ENCODE measurements around the gene JAKMIP2. TPM values are rescaled to one million over a fixed set of nuclear protein-coding genes. Genes with fewer than 3 reads are reported as not detected.
A peak's percentile ranks its signal among the peaks of the same experiment; 100 is the strongest.
"Not testable (repeated sequence)": the region's sequence is repeated elsewhere in the genome, so short reads cannot be mapped to it uniquely, and the experiment has no call there.

JAKMIP2 gene
- polyA plus RNA-seq, 1 donor from 2014 or later = 46.3 TPM

DNA sequence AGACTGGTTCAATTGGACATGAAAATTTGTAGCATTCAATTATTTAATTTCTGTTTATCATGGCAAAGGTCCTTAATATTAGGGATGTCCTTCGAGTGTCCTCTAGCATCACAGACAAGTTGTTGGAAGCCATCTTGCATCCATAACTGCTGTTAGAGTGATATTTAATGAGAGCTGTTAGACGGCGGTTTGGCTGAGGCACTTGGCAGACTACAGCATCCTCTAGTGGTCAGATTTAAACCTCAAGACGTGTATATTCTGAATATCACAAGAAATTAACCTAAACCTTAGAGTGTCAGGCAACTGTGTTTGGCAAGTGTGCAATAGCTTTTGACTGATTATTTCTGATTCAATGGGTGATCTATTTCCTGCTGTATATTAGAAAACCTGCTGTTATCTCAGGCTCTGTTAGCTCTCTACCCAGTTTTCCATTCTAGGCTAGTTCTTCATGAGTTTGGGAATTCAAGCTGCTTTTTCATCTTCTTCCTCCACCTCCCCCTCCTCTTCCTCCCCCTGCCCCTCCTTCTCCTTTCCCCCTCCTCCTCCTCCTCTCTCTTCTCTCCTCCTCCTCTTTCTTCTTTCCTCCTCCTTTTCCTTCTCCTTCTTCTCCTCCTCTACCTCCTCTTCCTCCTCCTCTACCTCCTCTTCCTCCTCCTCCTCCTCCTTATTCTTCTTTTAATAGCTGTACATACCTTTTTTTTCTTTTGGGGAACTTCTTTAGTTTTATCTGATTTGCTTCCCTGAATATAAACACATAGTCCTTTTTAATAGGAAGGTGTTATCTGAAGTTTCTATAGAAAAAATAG, 40.4 kb upstream of the JAKMIP2 start:
- Histone ChIP-seq H3F3A (ENCODE audit: insufficient read depth, low read length, poor library complexity, severe bottlenecking) (no peaks in the 10 kb centered on the region), H2AFZ (ENCODE audit: low read depth, low read length) (no peak overlapping the region), H3K36me3 (ENCODE audit: insufficient read depth, low read length) (no peaks in the 10 kb centered on the region), H3K4me3 (ENCODE audit: low read length) (no peak overlapping the region), H3K9me3 (ENCODE audit: low read length) (no peaks in the 10 kb centered on the region), H3K27ac (ENCODE audit: low read length) (no peak overlapping the region), H3K27me3 (ENCODE audit: insufficient read depth, low read depth, low read length) (no peaks in the 10 kb centered on the region), H3K9me2 (ENCODE audit: insufficient read depth, low read length) (no peaks in the 10 kb centered on the region), H3K79me2 (replicated peaks; ENCODE audit: insufficient read depth, low read length) (no peaks in the 10 kb centered on the region), H3K4me2 (ENCODE audit: low read length) (no peak overlapping the region), H4K20me1 (ENCODE audit: insufficient read depth) (no peaks in the 10 kb centered on the region), H3K9ac (ENCODE audit: low read length) (no peak overlapping the region)
- TF ChIP-seq TAF1 (IDR thresholded peaks at IDR 0.05; ENCODE audit: low read depth) (no peak), EZH2 (IDR thresholded peaks at IDR 0.05; ENCODE audit: borderline replicate concordance, insufficient read depth, low read length, poor library complexity, severe bottlenecking) (no peak), EP300 (conservative IDR thresholded peaks at IDR 0.05; ENCODE audit: poor library complexity, severe bottlenecking) (peak; percentile 28), MXI1 (conservative IDR thresholded peaks at IDR 0.05; ENCODE audit: poor library complexity, severe bottlenecking) (peak; percentile 27), SMC3 (conservative IDR thresholded peaks at IDR 0.05; ENCODE audit: poor library complexity) (peak; percentile 99), RAD21 (conservative IDR thresholded peaks at IDR 0.05) (peak; percentile 100), POLR2AphosphoS5 (IDR thresholded peaks at IDR 0.05) (no peak)
- TF ChIP-seq, protein P1, sequence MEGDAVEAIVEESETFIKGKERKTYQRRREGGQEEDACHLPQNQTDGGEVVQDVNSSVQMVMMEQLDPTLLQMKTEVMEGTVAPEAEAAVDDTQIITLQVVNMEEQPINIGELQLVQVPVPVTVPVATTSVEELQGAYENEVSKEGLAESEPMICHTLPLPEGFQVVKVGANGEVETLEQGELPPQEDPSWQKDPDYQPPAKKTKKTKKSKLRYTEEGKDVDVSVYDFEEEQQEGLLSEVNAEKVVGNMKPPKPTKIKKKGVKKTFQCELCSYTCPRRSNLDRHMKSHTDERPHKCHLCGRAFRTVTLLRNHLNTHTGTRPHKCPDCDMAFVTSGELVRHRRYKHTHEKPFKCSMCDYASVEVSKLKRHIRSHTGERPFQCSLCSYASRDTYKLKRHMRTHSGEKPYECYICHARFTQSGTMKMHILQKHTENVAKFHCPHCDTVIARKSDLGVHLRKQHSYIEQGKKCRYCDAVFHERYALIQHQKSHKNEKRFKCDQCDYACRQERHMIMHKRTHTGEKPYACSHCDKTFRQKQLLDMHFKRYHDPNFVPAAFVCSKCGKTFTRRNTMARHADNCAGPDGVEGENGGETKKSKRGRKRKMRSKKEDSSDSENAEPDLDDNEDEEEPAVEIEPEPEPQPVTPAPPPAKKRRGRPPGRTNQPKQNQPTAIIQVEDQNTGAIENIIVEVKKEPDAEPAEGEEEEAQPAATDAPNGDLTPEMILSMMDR (IDR thresholded peaks at IDR 0.05; ENCODE audit: poor library complexity, severe bottlenecking) = peak; percentile 99
- TF ChIP-seq, protein P2, sequence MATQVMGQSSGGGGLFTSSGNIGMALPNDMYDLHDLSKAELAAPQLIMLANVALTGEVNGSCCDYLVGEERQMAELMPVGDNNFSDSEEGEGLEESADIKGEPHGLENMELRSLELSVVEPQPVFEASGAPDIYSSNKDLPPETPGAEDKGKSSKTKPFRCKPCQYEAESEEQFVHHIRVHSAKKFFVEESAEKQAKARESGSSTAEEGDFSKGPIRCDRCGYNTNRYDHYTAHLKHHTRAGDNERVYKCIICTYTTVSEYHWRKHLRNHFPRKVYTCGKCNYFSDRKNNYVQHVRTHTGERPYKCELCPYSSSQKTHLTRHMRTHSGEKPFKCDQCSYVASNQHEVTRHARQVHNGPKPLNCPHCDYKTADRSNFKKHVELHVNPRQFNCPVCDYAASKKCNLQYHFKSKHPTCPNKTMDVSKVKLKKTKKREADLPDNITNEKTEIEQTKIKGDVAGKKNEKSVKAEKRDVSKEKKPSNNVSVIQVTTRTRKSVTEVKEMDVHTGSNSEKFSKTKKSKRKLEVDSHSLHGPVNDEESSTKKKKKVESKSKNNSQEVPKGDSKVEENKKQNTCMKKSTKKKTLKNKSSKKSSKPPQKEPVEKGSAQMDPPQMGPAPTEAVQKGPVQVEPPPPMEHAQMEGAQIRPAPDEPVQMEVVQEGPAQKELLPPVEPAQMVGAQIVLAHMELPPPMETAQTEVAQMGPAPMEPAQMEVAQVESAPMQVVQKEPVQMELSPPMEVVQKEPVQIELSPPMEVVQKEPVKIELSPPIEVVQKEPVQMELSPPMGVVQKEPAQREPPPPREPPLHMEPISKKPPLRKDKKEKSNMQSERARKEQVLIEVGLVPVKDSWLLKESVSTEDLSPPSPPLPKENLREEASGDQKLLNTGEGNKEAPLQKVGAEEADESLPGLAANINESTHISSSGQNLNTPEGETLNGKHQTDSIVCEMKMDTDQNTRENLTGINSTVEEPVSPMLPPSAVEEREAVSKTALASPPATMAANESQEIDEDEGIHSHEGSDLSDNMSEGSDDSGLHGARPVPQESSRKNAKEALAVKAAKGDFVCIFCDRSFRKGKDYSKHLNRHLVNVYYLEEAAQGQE (IDR thresholded peaks at IDR 0.05; ENCODE audit: borderline replicate concordance) = no peak

GRCh38 chr5:147822222-147822621, 39.7 kb upstream of the JAKMIP2 start:
- H3K4me3 ChIP-seq (ENCODE audit: low read length); H4K20me1 ChIP-seq (ENCODE audit: insufficient read depth); H3K9me3 ChIP-seq (ENCODE audit: low read length); H3F3A ChIP-seq (ENCODE audit: insufficient read depth, low read length, poor library complexity, severe bottlenecking); H3K9me2 ChIP-seq (ENCODE audit: insufficient read depth, low read length); H3K27ac ChIP-seq (ENCODE audit: low read length); H3K27me3 ChIP-seq (ENCODE audit: insufficient read depth, low read depth, low read length); H3K4me2 ChIP-seq (ENCODE audit: low read length); H2AFZ ChIP-seq (ENCODE audit: low read depth, low read length); H3K9ac ChIP-seq (ENCODE audit: low read length); H3K79me2 ChIP-seq (replicated peaks; ENCODE audit: insufficient read depth, low read length); H3K36me3 ChIP-seq (ENCODE audit: insufficient read depth, low read length): not testable (repeated sequence)
